Activated CD4-positive, CD25-positive, alpha-beta regulatory T cell treated with anti-CD3 and anti-CD28 coated beads, Interleukin-2, amount 50 U/mL, for 16 hours (primary cell): ENCODE measurements around the gene MAP4.

Experiments used
- DNase-seq: peaks from one replicate; pipeline ENCODE4 v3.0.0-alpha.2; 2020; ENCODE audit warnings: low read depth, low spot score

Gene MAP4

GRCh38 chr3:47961815-47962606, 54.2 kb downstream of the MAP4 start:
- DNase-seq, result peak; percentile 6

- DNase-seq, result no peak
These were observed 55.2 kb downstream of the MAP4 start for GRCh38 chr3:47961036-47961435.

GRCh38 chr3:47956521-47956920, 59.7 kb downstream of the MAP4 start:
- no peak for DNase-seq

- DNase-seq, result no peak
These were observed 61.6 kb downstream of the MAP4 start for GRCh38 chr3:47954567-47954966.

- no peak for DNase-seq
These were observed 65.6 kb downstream of the MAP4 start for GRCh38 chr3:47950453-47951169.

- DNase-seq, result no peak
These were observed 66.2 kb downstream of the MAP4 start for GRCh38 chr3:47949979-47950378.

- DNase-seq, result no peak
These were observed 76.0 kb downstream of the MAP4 start for GRCh38 chr3:47940232-47940631.

- DNase-seq, result no peak
These were observed 83.8 kb downstream of the MAP4 start for GRCh38 chr3:47932421-47932820.

GRCh38 chr3:47930979-47931378, 85.2 kb downstream of the MAP4 start:
- DNase-seq, result no peak

GRCh38 chr3:47916696-47917095, 99.5 kb downstream of the MAP4 start:
- DNase-seq, result no peak

GRCh38 chr3:47916201-47916600, 100.0 kb downstream of the MAP4 start:
- DNase-seq, result no peak

GRCh38 chr3:47912006-47912504, 104.2 kb downstream of the MAP4 start:
- no peak for DNase-seq

- DNase-seq, result no peak
These were observed 105.3 kb downstream of the MAP4 start for GRCh38 chr3:47910777-47911440.

- DNase-seq, result no peak
These were observed 106.0 kb downstream of the MAP4 start for GRCh38 chr3:47910233-47910632.

GRCh38 chr3:47909607-47910006, 106.6 kb downstream of the MAP4 start:
- no peak for DNase-seq

- DNase-seq, result no peak
These were observed 107.5 kb downstream of the MAP4 start for GRCh38 chr3:47908744-47909143.

- no peak for DNase-seq
These were observed 108.4 kb downstream of the MAP4 start for GRCh38 chr3:47907784-47908183.

- DNase-seq, result no peak
These were observed 113.5 kb downstream of the MAP4 start for GRCh38 chr3:47902746-47903145.

- DNase-seq, result no peak
These were observed 114.9 kb downstream of the MAP4 start for GRCh38 chr3:47901280-47901833.

GRCh38 chr3:47899495-47900108, 116.6 kb downstream of the MAP4 start:
- no peak for DNase-seq

GRCh38 chr3:47897954-47898353, 118.3 kb downstream of the MAP4 start:
- no peak for DNase-seq

GRCh38 chr3:47896736-47897135, 119.5 kb downstream of the MAP4 start:
- DNase-seq, result no peak
